HEK293 (cell line): Measurements from ENCODE around the gene CADM1.

ENCODE experiments used
- CTCF ChIA-PET: fragments of 350-600 bp; formaldehyde crosslinking; extraction: SDS; loops from one replicate; lab custom pipeline; 2021; ENCODE audit warnings: antibody characterized with exemption; lab: Yijun Ruan, JAX
- POLR2A ChIA-PET: fragments of 300-600 bp; formaldehyde crosslinking; extraction: SDS; loops from one replicate; lab custom pipeline; 2020; ENCODE audit warnings: antibody characterized with exemption, inconsistent platforms; lab: Yijun Ruan, JAX
- H3K27ac ChIP-seq: fragments of 200-500 bp; sonication (Bioruptor generic); 2 replicates; pipeline ENCODE4 v1.5.1; 2014; ENCODE audit warnings: low read depth, low read length, control low read depth, inconsistent platforms; ENCODE audit errors: extremely low read depth
- H3K36me3 ChIP-seq, 2 experiments: fragments of 200-500 bp in 1 of 2; sonication (Bioruptor generic) in 1 of 2; 1 replicate in 1 of 2; 2 replicates in 1 of 2; pipeline ENCODE4 v1.5.1; 2014 to 2017; ENCODE audit warnings: inconsistent platforms in 2 of 2, low read length in 2 of 2; ENCODE audit not compliant: control insufficient read depth in 2 of 2, insufficient read depth in 1 of 2
- H3K4me1 ChIP-seq: fragments of 200-500 bp; sonication (Bioruptor generic); 2 replicates; pipeline ENCODE4 v1.5.1; 2014; ENCODE audit warnings: mild to moderate bottlenecking, low read length, inconsistent platforms; ENCODE audit not compliant: control insufficient read depth, insufficient read depth
- H3K4me3 ChIP-seq: 2 replicates; pipeline ENCODE4 v1.5.1; 2011; ENCODE audit warnings: low read depth, mild to moderate bottlenecking, control low read depth, low read length, moderate library complexity
- H3K9me3 ChIP-seq: fragments of 200-500 bp; sonication (Bioruptor generic); 2 replicates; pipeline ENCODE4 v1.5.1; 2014; ENCODE audit warnings: low read depth, low read length, inconsistent platforms; ENCODE audit not compliant: control insufficient read depth, insufficient read depth
- GLIS2 ChIP-seq: fragments of 450-650 bp; formaldehyde crosslinking; IDR thresholded peaks from 2 replicates; pipeline ENCODE4 v1.5.1; 2016; ENCODE audit warnings: missing biosample characterization, missing genetic modification characterization
- HOXA7 ChIP-seq: sonication (generic); formaldehyde crosslinking; IDR thresholded peaks from 2 replicates; pipeline ENCODE4 v1.8.1; 2022; ENCODE audit warnings: missing genetic modification reagents, borderline replicate concordance
- IKZF3 ChIP-seq: fragments of 450-650 bp; IDR thresholded peaks from 2 replicates; pipeline ENCODE4 v1.5.0; 2018; ENCODE audit warnings: missing biosample characterization, mild to moderate bottlenecking, missing genetic modification characterization, moderate library complexity
- MZF1 ChIP-seq: fragments of 450-650 bp; formaldehyde crosslinking; IDR thresholded peaks from 2 replicates; pipeline ENCODE4 v1.5.1; 2017; ENCODE audit warnings: missing biosample characterization, missing genetic modification characterization, borderline replicate concordance
- SETDB1 ChIP-seq: IDR thresholded peaks from one replicate; pipeline ENCODE4 v1.6.1; 2017; ENCODE audit warnings: mild to moderate bottlenecking, low read length, moderate library complexity, mixed read lengths; ENCODE audit not compliant: insufficient read length
- ZBTB17 ChIP-seq: fragments of 450-650 bp; formaldehyde crosslinking; IDR thresholded peaks from 2 replicates; pipeline ENCODE4 v1.5.1; 2016; ENCODE audit warnings: missing biosample characterization, missing genetic modification characterization
- ZNF211 ChIP-seq: fragments of 450-650 bp; formaldehyde crosslinking; IDR thresholded peaks from 2 replicates; pipeline ENCODE4 v1.5.1; 2016; ENCODE audit warnings: low read depth, missing biosample characterization, missing genetic modification characterization
- ZNF366 ChIP-seq: fragments of 450-650 bp; formaldehyde crosslinking; conservative IDR thresholded peaks from 2 replicates; pipeline ENCODE4 v1.5.1; 2016; ENCODE audit warnings: missing biosample characterization, missing genetic modification characterization
- ZNF37A ChIP-seq: fragments of 450-650 bp; IDR thresholded peaks from 2 replicates; pipeline ENCODE4 v1.5.1; 2018; ENCODE audit warnings: missing biosample characterization, missing genetic modification characterization
- ZNF658 ChIP-seq: fragments of 450-650 bp; formaldehyde crosslinking; IDR thresholded peaks from 2 replicates; pipeline ENCODE4; 2016; ENCODE audit warnings: missing biosample characterization, missing genetic modification characterization
- ZNF670 ChIP-seq: fragments of 450-650 bp; formaldehyde crosslinking; IDR thresholded peaks from 2 replicates; pipeline ENCODE4 v1.5.1; 2016; ENCODE audit warnings: missing biosample characterization, missing genetic modification characterization, low read depth
- ZNF776 ChIP-seq: fragments of 450-650 bp; formaldehyde crosslinking; IDR thresholded peaks from 2 replicates; pipeline ENCODE4 v1.5.0; 2017; ENCODE audit warnings: missing biosample characterization, missing genetic modification characterization, borderline replicate concordance
- ZSCAN16 ChIP-seq: fragments of 450-650 bp; formaldehyde crosslinking; IDR thresholded peaks from 2 replicates; pipeline ENCODE4 v1.5.1; 2016; ENCODE audit warnings: missing biosample characterization, missing genetic modification characterization
- TF ChIP-seq, protein P1 (sequence below): IDR thresholded peaks from 2 replicates; pipeline ENCODE4 v1.6.1; 2011; ENCODE audit warnings: mild to moderate bottlenecking, low read depth, low read length, borderline replicate concordance
- TF ChIP-seq, protein P2 (sequence below): fragments of 450-650 bp; formaldehyde crosslinking; IDR thresholded peaks from 2 replicates; pipeline ENCODE4 v1.5.1; 2017; ENCODE audit warnings: missing biosample characterization, mild to moderate bottlenecking, missing genetic modification characterization, moderate library complexity
- TF ChIP-seq, protein P3 (sequence below): fragments of 450-650 bp; formaldehyde crosslinking; IDR thresholded peaks from 2 replicates; pipeline ENCODE4 v1.5.1; 2017; ENCODE audit warnings: missing biosample characterization, missing genetic modification characterization
- TF ChIP-seq, protein P4 (sequence below): fragments of 450-650 bp; IDR thresholded peaks from 2 replicates; pipeline ENCODE4 v1.5.1; 2018; ENCODE audit warnings: missing biosample characterization, mild to moderate bottlenecking, missing genetic modification characterization
- TF ChIP-seq, protein P5 (sequence below): fragments of 450-650 bp; IDR thresholded peaks from 2 replicates; pipeline ENCODE4 v1.5.1; 2018; ENCODE audit warnings: missing biosample characterization, missing genetic modification characterization
- TF ChIP-seq, protein P6 (sequence below): fragments of 450-650 bp; formaldehyde crosslinking; IDR thresholded peaks from 2 replicates; pipeline ENCODE4 v1.5.0; 2017; ENCODE audit warnings: missing biosample characterization, missing genetic modification characterization, borderline replicate concordance

CADM1 gene

DNA sequence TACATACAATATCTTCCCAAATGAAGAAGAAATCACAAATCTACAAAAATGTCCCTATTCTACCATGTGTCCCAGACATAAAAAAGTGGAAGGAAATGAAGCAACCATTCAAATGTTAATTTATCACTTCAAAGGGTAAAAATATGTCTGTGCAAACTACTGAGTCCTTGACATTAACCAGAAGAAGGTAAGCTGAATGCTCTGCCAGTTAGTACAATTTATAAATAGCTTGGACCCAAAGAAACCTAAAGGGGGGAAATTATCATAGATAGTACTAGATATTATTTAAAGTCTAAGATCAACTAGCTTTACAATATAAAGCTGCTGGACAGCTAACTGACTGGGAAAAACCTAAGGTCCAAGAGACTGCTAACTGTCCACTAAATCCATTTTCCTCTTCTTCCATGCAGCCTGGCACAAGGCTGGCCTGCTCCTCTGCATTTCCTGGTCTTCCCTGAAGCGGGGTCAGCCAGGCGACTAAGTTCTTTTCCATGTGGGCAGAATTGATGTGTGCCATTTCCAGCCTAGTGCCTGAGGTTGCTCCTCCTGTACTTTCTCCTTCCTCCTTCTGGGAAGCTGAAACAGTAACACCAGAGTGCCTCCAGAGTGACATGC is 190.9 kb downstream of the CADM1 start:
- Histone ChIP-seq H3K9me3 (no peaks in the 10 kb centered on the region), H3K27ac (no peak overlapping the region)
- POLR2A ChIA-PET, result no interaction called here
- TF ChIP-seq ZNF366 (tag by site-specific recombination) (no peak), ZBTB17 (tag by site-specific recombination) (no peak), ZNF37A (tag by site-specific recombination) (no peak), GLIS2 (no peak), ZNF670 (tag by site-specific recombination) (no peak), IKZF3 (tag by site-specific recombination) (no peak), SETDB1 (no peak), ZNF776 (tag by site-specific recombination) (no peak), ZNF658 (tag by site-specific recombination) (no peak), HOXA7 (no peak), ZNF211 (tag by site-specific recombination) (no peak), MZF1 (tag by site-specific recombination) (no peak), ZSCAN16 (tag by site-specific recombination) (no peak)
- TF ChIP-seq, protein P1, sequence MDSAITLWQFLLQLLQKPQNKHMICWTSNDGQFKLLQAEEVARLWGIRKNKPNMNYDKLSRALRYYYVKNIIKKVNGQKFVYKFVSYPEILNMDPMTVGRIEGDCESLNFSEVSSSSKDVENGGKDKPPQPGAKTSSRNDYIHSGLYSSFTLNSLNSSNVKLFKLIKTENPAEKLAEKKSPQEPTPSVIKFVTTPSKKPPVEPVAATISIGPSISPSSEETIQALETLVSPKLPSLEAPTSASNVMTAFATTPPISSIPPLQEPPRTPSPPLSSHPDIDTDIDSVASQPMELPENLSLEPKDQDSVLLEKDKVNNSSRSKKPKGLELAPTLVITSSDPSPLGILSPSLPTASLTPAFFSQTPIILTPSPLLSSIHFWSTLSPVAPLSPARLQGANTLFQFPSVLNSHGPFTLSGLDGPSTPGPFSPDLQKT, result no peak
- TF ChIP-seq, protein P2, sequence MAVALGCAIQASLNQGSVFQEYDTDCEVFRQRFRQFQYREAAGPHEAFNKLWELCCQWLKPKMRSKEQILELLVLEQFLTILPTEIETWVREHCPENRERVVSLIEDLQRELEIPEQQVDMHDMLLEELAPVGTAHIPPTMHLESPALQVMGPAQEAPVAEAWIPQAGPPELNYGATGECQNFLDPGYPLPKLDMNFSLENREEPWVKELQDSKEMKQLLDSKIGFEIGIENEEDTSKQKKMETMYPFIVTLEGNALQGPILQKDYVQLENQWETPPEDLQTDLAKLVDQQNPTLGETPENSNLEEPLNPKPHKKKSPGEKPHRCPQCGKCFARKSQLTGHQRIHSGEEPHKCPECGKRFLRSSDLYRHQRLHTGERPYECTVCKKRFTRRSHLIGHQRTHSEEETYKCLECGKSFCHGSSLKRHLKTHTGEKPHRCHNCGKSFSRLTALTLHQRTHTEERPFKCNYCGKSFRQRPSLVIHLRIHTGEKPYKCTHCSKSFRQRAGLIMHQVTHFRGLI (tag by site-specific recombination), result no peak
- TF ChIP-seq, protein P3, sequence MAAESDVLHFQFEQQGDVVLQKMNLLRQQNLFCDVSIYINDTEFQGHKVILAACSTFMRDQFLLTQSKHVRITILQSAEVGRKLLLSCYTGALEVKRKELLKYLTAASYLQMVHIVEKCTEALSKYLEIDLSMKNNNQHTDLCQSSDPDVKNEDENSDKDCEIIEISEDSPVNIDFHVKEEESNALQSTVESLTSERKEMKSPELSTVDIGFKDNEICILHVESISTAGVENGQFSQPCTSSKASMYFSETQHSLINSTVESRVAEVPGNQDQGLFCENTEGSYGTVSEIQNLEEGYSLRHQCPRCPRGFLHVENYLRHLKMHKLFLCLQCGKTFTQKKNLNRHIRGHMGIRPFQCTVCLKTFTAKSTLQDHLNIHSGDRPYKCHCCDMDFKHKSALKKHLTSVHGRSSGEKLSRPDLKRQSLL (tag by site-specific recombination), result no peak
- TF ChIP-seq, protein P4, sequence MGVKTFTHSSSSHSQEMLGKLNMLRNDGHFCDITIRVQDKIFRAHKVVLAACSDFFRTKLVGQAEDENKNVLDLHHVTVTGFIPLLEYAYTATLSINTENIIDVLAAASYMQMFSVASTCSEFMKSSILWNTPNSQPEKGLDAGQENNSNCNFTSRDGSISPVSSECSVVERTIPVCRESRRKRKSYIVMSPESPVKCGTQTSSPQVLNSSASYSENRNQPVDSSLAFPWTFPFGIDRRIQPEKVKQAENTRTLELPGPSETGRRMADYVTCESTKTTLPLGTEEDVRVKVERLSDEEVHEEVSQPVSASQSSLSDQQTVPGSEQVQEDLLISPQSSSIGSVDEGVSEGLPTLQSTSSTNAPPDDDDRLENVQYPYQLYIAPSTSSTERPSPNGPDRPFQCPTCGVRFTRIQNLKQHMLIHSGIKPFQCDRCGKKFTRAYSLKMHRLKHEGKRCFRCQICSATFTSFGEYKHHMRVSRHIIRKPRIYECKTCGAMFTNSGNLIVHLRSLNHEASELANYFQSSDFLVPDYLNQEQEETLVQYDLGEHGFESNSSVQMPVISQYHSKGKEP (tag by site-specific recombination), result no peak
- TF ChIP-seq, protein P5, sequence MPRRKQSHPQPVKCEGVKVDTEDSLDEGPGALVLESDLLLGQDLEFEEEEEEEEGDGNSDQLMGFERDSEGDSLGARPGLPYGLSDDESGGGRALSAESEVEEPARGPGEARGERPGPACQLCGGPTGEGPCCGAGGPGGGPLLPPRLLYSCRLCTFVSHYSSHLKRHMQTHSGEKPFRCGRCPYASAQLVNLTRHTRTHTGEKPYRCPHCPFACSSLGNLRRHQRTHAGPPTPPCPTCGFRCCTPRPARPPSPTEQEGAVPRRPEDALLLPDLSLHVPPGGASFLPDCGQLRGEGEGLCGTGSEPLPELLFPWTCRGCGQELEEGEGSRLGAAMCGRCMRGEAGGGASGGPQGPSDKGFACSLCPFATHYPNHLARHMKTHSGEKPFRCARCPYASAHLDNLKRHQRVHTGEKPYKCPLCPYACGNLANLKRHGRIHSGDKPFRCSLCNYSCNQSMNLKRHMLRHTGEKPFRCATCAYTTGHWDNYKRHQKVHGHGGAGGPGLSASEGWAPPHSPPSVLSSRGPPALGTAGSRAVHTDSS (tag by site-specific recombination), result no peak
- TF ChIP-seq, protein P6, sequence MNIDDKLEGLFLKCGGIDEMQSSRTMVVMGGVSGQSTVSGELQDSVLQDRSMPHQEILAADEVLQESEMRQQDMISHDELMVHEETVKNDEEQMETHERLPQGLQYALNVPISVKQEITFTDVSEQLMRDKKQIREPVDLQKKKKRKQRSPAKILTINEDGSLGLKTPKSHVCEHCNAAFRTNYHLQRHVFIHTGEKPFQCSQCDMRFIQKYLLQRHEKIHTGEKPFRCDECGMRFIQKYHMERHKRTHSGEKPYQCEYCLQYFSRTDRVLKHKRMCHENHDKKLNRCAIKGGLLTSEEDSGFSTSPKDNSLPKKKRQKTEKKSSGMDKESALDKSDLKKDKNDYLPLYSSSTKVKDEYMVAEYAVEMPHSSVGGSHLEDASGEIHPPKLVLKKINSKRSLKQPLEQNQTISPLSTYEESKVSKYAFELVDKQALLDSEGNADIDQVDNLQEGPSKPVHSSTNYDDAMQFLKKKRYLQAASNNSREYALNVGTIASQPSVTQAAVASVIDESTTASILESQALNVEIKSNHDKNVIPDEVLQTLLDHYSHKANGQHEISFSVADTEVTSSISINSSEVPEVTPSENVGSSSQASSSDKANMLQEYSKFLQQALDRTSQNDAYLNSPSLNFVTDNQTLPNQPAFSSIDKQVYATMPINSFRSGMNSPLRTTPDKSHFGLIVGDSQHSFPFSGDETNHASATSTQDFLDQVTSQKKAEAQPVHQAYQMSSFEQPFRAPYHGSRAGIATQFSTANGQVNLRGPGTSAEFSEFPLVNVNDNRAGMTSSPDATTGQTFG, result no peak
- TF ChIP-seq, all 188 proteins: peak for 0
- Histone ChIP-seq H3K36me3 (no peaks in the 10 kb centered on the region), H3K4me3 (no peak overlapping the region), H3K4me1 (peaks cover 6% of the 10 kb centered on the region)
- CTCF ChIA-PET, result interaction anchor here (3.7 kb wide), 1 partner anchor 11 kb away, joined by 13 read pairs; no protein-coding TSS in a partner anchor
